M059J (cell line): ENCODE measurements around the gene HASPIN. TPM values are rescaled to one million over a fixed set of nuclear protein-coding genes. Genes with fewer than 3 reads are reported as not detected.

Experiments
- DNase-seq: peaks from one replicate; pipeline ENCODE4 v3.0.0-alpha.2; 2012; ENCODE audit warnings: low read depth
- total RNA-seq: library from RNA; depleted of rRNA; stranded (reverse); fragments of >200 nt; shearing (Covaris generic); gene quantifications from 2 replicates; pipeline ENCODE4 v1.2.3, GENCODE V29; 2014

The HASPIN gene
- total RNA-seq, 1 experiment from 2014 or later = 18.3 TPM

- no peak for DNase-seq
Observed at GRCh38 chr17:3735515-3735914, 11.8 kb downstream of the HASPIN start.

DNA sequence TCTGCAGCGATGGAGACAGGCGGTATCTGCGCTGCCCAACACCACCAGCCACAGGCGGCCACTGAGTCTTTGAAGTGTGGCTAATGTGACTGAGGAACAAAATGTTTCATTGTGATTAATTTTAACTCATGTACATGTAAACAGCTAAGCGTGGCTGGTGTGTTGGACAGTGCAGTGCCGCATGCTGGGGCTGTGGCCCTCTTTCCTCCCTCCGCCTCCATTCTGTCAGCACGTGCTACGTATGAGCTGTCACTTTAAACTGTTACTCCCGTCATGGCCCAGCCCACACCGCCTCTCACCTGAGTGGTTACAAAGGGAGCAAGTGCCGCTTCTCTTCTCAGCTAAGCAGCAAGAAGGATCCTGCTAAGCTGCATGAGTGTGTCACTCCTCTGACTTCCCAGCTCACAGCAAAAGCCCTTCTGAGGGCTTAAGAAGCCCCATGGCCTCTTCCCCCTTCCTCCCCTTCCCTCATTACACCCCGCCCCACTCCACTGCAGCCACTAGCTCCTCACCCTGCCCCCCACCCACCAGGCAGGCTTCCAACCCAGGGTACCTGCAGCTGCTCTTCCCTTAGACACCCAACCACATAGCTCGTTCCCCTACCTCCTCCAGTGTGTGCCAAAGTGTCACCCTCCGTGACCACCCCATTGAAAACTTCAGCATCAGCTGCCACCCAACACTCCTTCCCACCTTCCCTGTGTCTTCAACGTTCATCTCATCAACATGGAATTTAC, 15.0 kb downstream of the HASPIN start:
- no peak for DNase-seq

GRCh38 chr17:3739422-3740124, 15.9 kb downstream of the HASPIN start:
- DNase-seq = no peak

GRCh38 chr17:3740611-3741073, 16.9 kb downstream of the HASPIN start:
- DNase-seq = no peak

DNA sequence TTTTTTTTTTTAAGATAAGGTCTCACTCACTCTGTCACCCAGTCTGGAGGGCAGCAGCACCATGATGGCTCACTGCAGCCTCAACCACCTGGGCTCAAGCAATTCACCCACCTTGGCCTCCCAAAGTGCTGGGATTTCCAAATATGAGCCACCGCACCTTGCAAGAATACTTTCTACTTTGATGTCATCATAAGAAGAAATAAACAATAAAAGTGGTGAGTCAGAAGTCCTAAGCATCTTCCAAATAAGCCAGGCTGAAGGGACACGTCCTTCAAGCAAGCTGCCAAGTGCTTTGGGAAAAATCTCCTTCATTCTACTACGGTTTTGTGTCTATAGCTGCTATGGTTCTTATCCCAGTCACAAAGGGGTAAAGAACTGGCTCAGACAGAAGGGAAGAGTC, 20.3 kb downstream of the HASPIN start:
- peak; percentile 72 for DNase-seq

GRCh38 chr17:3745071-3745470, 21.4 kb downstream of the HASPIN start:
- DNase-seq = no peak

DNA sequence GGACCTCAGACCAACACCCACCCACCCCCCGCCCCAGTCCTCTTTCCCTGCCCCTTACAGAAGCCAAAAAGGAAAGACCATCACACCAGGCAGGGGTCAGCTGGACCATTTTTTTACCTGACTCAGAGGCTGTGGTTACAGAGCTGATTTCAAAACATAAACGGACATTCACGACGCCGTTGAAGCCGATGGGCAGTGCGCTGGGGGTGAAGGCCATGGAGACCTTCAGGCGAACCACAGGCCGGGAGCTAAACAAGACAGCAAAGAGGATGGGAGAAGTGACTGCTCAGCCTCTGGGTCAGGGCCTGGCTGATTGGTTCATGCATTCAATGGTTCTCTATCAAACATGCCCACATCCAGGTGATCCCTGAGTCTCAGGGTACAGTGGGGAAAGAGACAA, 24.1 kb downstream of the HASPIN start:
- DNase-seq = no peak

GRCh38 chr17:3748576-3748975, 24.9 kb downstream of the HASPIN start:
- DNase-seq = no peak

- DNase-seq = no peak
Observed at GRCh38 chr17:3750296-3750695, 26.6 kb downstream of the HASPIN start.

DNA sequence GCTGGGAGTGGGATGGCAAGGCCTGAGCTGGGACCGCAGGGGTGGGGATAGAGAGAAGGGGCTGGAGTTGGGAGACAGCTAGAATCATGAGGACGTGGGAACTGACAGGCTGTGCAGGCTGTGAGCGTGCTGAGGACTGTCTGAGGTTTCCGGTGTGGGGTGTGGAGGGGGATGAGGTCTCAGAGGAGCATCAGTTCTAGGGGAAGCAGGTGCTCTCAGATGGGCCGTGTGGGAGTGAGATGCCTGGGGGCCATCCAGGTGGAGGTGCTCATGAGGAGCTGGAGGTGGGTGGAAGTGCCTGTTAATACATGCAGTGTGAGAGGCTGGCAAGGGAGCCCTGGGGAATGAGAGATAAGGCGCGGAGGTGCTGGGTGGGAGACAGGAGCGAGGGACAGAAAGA, 27.2 kb downstream of the HASPIN start:
- DNase-seq = no peak

- DNase-seq = no peak
Observed at GRCh38 chr17:3751836-3752235, 28.1 kb downstream of the HASPIN start.

DNA sequence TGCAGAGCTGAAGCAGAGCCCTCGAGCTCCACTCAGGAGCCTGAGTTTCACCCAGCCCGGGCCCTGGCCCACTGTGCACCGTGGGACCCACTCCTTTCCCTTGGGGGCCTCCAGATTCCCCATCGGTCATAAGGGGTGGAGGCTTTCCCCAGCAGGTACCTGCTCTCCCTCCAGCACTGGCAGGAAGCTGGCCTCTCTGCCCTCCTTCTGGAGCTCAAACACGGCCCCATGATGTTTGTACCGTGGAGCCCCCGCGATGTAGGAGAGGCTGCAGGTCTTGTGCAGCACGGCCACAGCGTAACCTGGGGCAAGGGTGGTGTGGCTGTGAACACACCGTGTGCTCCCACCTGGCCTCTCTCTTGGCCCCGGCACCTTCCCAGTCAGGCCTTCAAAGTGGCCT, 29.9 kb downstream of the HASPIN start:
- no peak for DNase-seq

- DNase-seq = no peak
Observed at GRCh38 chr17:3754066-3754457, 30.4 kb downstream of the HASPIN start.

- no peak for DNase-seq
Observed at GRCh38 chr17:3754458-3755334, 31.0 kb downstream of the HASPIN start.

- DNase-seq = no peak
Observed at GRCh38 chr17:3755335-3756030, 31.8 kb downstream of the HASPIN start.

GRCh38 chr17:3759597-3760216, 36.0 kb downstream of the HASPIN start:
- DNase-seq = no peak

DNA sequence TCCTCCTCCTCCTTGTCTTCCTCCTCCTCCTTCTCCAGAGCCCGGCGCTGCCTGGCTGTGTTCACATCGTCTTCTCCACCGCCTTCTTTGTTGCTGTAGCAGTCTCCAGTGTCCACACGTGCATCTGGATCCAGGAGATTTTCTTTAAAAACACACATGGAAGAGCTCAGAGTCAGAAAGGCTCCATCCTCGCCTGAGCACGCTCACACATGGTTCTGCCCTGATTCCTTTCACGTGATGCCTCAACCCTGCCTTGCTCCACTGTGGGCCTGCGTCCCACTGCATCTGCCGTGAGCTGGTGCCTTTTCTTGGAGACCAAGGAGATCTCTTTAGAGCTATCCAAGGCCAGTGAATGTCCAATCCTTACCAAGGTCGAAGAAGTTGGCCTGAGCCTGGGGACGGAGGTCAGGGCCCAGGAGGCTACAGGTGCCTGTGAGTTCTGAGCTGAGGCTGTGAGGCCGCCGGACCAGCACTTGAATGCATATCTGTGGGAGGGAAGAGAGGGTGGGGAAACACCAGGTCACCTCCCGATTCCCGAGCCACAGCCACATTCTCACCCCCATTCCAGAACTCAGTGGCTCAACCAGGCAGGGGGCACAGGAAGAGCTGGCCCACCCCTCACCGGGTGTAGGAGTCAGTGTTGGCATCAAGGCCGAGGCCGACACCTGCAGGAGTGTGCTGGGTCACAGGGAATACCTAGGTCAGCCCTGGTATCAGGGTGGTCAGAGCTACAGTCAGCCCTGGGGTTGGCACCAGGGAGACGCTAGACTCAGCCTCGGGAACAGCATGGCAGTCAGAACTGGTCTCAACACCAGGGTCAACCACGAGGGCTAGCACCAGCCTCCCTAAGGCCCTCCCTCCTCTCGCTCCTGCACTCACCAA, 37.6 kb downstream of the HASPIN start:
- DNase-seq = no peak

DNA sequence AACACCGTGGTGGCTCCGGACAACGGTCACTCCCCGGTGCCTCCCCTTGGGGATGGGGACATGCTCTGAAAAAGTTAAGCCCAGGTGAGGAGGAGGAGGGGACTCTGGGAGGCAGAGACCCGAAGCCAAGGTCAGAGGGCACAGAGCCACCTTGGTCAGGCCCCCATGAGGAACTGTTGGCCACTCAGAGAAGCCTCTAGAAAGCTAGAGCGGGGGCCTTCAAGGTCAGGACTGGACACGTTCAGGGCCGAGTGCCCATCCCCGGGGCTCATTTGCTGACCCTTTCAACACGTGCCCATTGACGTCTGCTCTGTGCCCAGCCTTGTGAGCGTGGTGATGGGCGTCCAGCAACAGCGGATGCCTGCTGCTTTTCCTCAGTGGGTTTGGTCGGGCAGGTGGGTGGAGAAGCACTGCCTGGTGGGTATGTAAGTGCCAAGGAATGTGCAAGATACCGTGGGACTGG, 38.2 kb downstream of the HASPIN start:
- no peak for DNase-seq

DNA sequence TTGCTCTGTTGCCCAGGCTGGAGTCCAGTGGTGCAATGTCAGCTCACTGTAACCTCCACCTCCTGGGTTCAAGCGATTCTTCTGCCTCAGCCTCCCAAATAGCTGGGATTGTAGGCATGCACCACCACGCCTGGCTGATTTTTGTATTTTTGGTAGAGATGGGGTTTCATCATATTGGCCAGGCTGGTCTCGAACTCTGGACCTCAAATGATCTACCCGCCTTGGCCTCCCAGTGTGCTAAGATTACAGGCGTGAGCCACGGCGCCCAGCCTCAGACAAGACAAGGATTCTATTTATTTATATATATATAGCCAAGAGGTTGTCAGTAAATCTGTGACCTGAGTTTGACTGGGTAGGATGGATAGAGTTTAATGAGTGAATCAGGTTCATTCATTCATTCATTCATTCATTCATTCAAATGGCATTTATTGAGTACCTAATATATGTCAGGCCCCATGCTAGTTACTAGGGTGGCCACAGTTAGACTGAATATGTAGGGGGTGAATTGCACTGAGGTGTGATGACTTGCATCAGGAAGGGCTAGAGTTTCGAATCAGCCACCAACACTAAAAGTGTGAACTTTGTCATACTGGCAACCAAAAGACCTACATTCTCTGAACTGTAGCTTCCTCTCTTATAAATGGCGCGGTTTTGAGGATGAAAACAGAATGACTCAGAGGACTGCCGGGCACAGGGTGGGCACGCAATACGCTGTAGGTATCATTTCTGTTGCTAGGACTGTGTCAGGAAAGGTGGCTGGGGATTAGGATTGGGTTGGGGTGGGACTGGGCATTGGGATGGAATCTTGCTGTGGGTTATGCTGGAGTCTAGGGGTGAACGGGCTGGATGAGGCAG, 39.4 kb downstream of the HASPIN start:
- DNase-seq = peak; percentile 21
